ENCODE data around the gene GLB1L2. TPM values are rescaled to one million over a fixed set of nuclear protein-coding genes. Genes with fewer than 3 reads are reported as not detected.

GLB1L2 gene
- total RNA-seq, 4 donors from 2014 or later = 13.4 to 31.6 (median 25.8) TPM

GRCh38 chr11:134352111-134352510 is 20.3 kb downstream of the GLB1L2 start:
- 89% methylated on average over 2 of the region's 2 CpGs for WGBS, 2 donors
- no peak for DNase-seq
- intact Hi-C loops (cut with DNase I) = no loop called here

GRCh38 chr11:134355136-134355535 is 23.3 kb downstream of the GLB1L2 start:
- TF ChIP-seq CTCF (IDR thresholded peaks at IDR 0.05) (no peak), POLR2A (IDR thresholded peaks at IDR 0.05) (no peak)
- H3K4me1 ChIP-seq = peaks cover 15 to 38% of the 10 kb centered on the region in 2 donors
- no peak overlapping the region for H3K4me3 ChIP-seq (replicated peaks in 1 of 3)
- DNase-seq = no peak
- H3K27ac ChIP-seq = peak overlapping the region in 2 of 3 donors; percentile 9 to 73
- intact Hi-C loops (cut with DNase I) = no loop called here
- no peaks in the 10 kb centered on the region for H3K27me3 ChIP-seq
- no peaks in the 10 kb centered on the region for H3K36me3 ChIP-seq
- WGBS, 2 donors = 81 to 86% methylated on average over 2 of the region's 2 CpGs
- H3K9me3 ChIP-seq = no peaks in the 10 kb centered on the region

More at GRCh38 chr11:134352111-134352510, 20.3 kb downstream of the GLB1L2 start:
- Histone ChIP-seq H3K27me3 (no peaks in the 10 kb centered on the region), H3K36me3 (no peaks in the 10 kb centered on the region), H3K27ac (no peak overlapping the region), H3K4me1 (peaks cover 10 to 23% of the 10 kb centered on the region in 2 donors), H3K4me3 (replicated peaks in 1 of 3) (no peak overlapping the region), H3K9me3 (no peaks in the 10 kb centered on the region)
- TF ChIP-seq POLR2A (IDR thresholded peaks at IDR 0.05) = no peak
- no peak for TF ChIP-seq CTCF (IDR thresholded peaks at IDR 0.05)

- H3K4me3 ChIP-seq (replicated peaks in 1 of 3) = no peak overlapping the region
- intact Hi-C loops (cut with DNase I) = no loop called here
- H3K36me3 ChIP-seq = no peaks in the 10 kb centered on the region
- no peak for TF ChIP-seq CTCF (IDR thresholded peaks at IDR 0.05)
- TF ChIP-seq POLR2A (IDR thresholded peaks at IDR 0.05) = no peak
- peak overlapping the region in 2 of 3 donors; percentile 9 to 73 for H3K27ac ChIP-seq
- WGBS, 2 donors = 82% methylated on average over 5 of the region's 5 CpGs
- peaks cover 15 to 42% of the 10 kb centered on the region in 2 donors for H3K4me1 ChIP-seq
- H3K27me3 ChIP-seq = no peaks in the 10 kb centered on the region
- DNase-seq = no peak
- H3K9me3 ChIP-seq = no peaks in the 10 kb centered on the region
Measured at GRCh38 chr11:134355656-134356055, 23.9 kb downstream of the GLB1L2 start.

GRCh38 chr11:134356656-134357544 is 25.1 kb downstream of the GLB1L2 start:
- H3K27me3 ChIP-seq = no peaks in the 10 kb centered on the region
- H3K9me3 ChIP-seq = no peaks in the 10 kb centered on the region
- 55 to 61% methylated on average over 19 to 21 of the region's 21 CpGs for WGBS, 2 donors
- peak; percentile 67 to 71 for DNase-seq
- TF ChIP-seq CTCF (IDR thresholded peaks at IDR 0.05) (no peak), POLR2A (IDR thresholded peaks at IDR 0.05) (no peak)
- H3K4me3 ChIP-seq (replicated peaks in 1 of 3) = no peak overlapping the region
- intact Hi-C loops (cut with DNase I) = no loop called here
- H3K4me1 ChIP-seq = peaks cover 15 to 42% of the 10 kb centered on the region in 2 donors
- no peaks in the 10 kb centered on the region for H3K36me3 ChIP-seq
- H3K27ac ChIP-seq = peak overlapping the region; percentile 15 to 73 (median 44)

- Histone ChIP-seq H3K27ac (peak overlapping the region in 2 of 3 donors; percentile 44 to 73), H3K27me3 (no peaks in the 10 kb centered on the region), H3K36me3 (no peaks in the 10 kb centered on the region), H3K4me1 (peaks cover 15 to 42% of the 10 kb centered on the region in 2 donors), H3K4me3 (replicated peaks in 1 of 3) (no peak overlapping the region), H3K9me3 (no peaks in the 10 kb centered on the region)
- intact Hi-C loops (cut with DNase I) = no loop called here
- peak; percentile 24 to 26 for DNase-seq
- TF ChIP-seq POLR2A (IDR thresholded peaks at IDR 0.05) (no peak), CTCF (IDR thresholded peaks at IDR 0.05) (no peak)
- 22% methylated on average over 8 of the region's 8 CpGs; no CpG with 5 or more reads in 1 of the 2 donors for WGBS, 2 donors
Measured at GRCh38 chr11:134357545-134357839, 25.7 kb downstream of the GLB1L2 start.

Measured in thyroid gland (tissue), 4 donors.